ENCODE results near the gene PTPRD. TPM values are rescaled to one million over a fixed set of nuclear protein-coding genes. Genes with fewer than 3 reads are reported as not detected.

The PTPRD gene
- total RNA-seq, 2 experiments from 2014 or later = not detected

GRCh38 chr9:8754751-8755150 is 1858.1 kb downstream of the PTPRD start:
- no peak overlapping the region for H3K4me3 Mint-ChIP-seq
- CTCF ChIA-PET = no interaction called here

GRCh38 chr9:8751406-8751930 is 1861.3 kb downstream of the PTPRD start:
- CTCF ChIA-PET = no interaction called here

More at GRCh38 chr9:8754751-8755150, 1858.1 kb downstream of the PTPRD start:
- POLR2A ChIA-PET = no interaction called here
- H3K4me1 Mint-ChIP-seq (ENCODE audit: low read depth) = no peaks in the 10 kb centered on the region
- no peak overlapping the region for H3K27ac Mint-ChIP-seq
- ATAC-seq (no peak), DNase-seq (no peak)
- H3K27me3 Mint-ChIP-seq (ENCODE audit: low read depth) = no peaks in the 10 kb centered on the region
- H3K36me3 Mint-ChIP-seq (ENCODE audit: low read depth) = no peaks in the 10 kb centered on the region
- H3K9me3 Mint-ChIP-seq (ENCODE audit: insufficient read depth) = no peaks in the 10 kb centered on the region

GRCh38 chr9:8750639-8751051 is 1862.2 kb downstream of the PTPRD start:
- Mint-ChIP-seq H3K36me3 (ENCODE audit: low read depth) (no peaks in the 10 kb centered on the region), H3K4me1 (ENCODE audit: low read depth) (no peaks in the 10 kb centered on the region), H3K4me3 (no peak overlapping the region), H3K27me3 (ENCODE audit: low read depth) (no peaks in the 10 kb centered on the region), H3K27ac (no peak overlapping the region), H3K9me3 (ENCODE audit: insufficient read depth) (no peaks in the 10 kb centered on the region)
- ATAC-seq = no peak
- CTCF ChIA-PET = no interaction called here
- no peak for DNase-seq
- POLR2A ChIA-PET = no interaction called here

More at GRCh38 chr9:8751406-8751930, 1861.3 kb downstream of the PTPRD start:
- no peak for DNase-seq
- no peak for ATAC-seq
- Mint-ChIP-seq H3K4me1 (ENCODE audit: low read depth) (no peaks in the 10 kb centered on the region), H3K27ac (no peak overlapping the region), H3K9me3 (ENCODE audit: insufficient read depth) (no peaks in the 10 kb centered on the region), H3K27me3 (ENCODE audit: low read depth) (no peaks in the 10 kb centered on the region), H3K36me3 (ENCODE audit: low read depth) (no peaks in the 10 kb centered on the region), H3K4me3 (no peak overlapping the region)
- POLR2A ChIA-PET = no interaction called here

DNA sequence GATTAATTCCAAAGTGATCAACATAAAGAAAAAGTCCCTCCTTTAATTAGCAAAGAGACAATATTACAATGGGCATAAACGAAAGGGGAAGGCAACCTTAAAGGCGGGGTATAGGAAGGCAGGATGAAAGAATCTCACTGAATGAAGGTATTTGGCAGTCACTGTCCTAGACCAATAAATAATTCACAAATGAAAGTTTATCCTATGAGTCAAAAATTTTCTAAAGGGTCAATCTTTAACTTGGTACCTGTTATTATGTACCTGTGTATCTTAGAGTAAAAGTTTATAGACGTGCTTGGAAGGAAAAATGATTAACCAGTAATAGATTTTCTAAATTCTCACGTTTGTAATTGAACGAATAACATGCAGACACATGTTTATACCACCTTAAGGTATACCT is 1867.5 kb downstream of the PTPRD start:
- Mint-ChIP-seq H3K4me1 (ENCODE audit: low read depth) (no peaks in the 10 kb centered on the region), H3K27me3 (ENCODE audit: low read depth) (no peaks in the 10 kb centered on the region), H3K36me3 (ENCODE audit: low read depth) (no peaks in the 10 kb centered on the region), H3K27ac (no peak overlapping the region), H3K4me3 (no peak overlapping the region), H3K9me3 (ENCODE audit: insufficient read depth) (no peaks in the 10 kb centered on the region)
- DNase-seq (no peak), ATAC-seq (no peak)
- POLR2A ChIA-PET = no interaction called here
- CTCF ChIA-PET = no interaction called here

DNA sequence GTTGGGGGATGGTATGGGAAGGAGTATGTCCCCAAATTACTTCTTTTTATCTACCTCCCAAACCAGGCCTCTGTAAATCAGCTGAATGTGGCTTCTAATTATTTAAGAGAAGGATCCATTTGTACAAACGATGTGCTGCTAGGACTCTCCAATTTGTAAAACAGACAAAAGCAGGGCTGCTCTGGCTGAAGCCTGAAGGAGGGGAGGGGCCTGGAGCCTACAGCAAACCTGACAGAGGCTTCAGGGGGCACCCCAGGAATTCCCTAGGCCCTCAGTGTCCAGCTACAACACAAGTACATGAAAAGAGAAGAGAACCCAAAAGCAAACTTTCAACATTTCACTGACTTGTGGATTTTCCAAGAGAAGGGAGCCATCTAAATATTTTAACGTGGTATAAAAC is 1873.9 kb downstream of the PTPRD start:
- no peaks in the 10 kb centered on the region for H3K36me3 Mint-ChIP-seq (ENCODE audit: low read depth)
- no peak overlapping the region for H3K27ac Mint-ChIP-seq
- no peak overlapping the region for H3K4me3 Mint-ChIP-seq
- H3K27me3 Mint-ChIP-seq (ENCODE audit: low read depth) = no peaks in the 10 kb centered on the region
- ATAC-seq (no peak), DNase-seq (no peak)
- no peaks in the 10 kb centered on the region for H3K4me1 Mint-ChIP-seq (ENCODE audit: low read depth)
- no peaks in the 10 kb centered on the region for H3K9me3 Mint-ChIP-seq (ENCODE audit: insufficient read depth)
- POLR2A ChIA-PET = no interaction called here
- CTCF ChIA-PET = no interaction called here

GRCh38 chr9:8736805-8737204 is 1876.0 kb downstream of the PTPRD start:
- Mint-ChIP-seq H3K4me3 (no peak overlapping the region), H3K36me3 (ENCODE audit: low read depth) (no peaks in the 10 kb centered on the region), H3K4me1 (ENCODE audit: low read depth) (no peaks in the 10 kb centered on the region), H3K27ac (no peak overlapping the region), H3K9me3 (ENCODE audit: insufficient read depth) (no peaks in the 10 kb centered on the region), H3K27me3 (ENCODE audit: low read depth) (no peaks in the 10 kb centered on the region)
- ATAC-seq = no peak
- no peak for DNase-seq
- POLR2A ChIA-PET = no interaction called here
- CTCF ChIA-PET = no interaction called here

GRCh38 chr9:8734760-8735159 is 1878.0 kb downstream of the PTPRD start:
- Mint-ChIP-seq H3K9me3 (ENCODE audit: insufficient read depth) (no peaks in the 10 kb centered on the region), H3K27me3 (ENCODE audit: low read depth) (no peaks in the 10 kb centered on the region), H3K36me3 (ENCODE audit: low read depth) (no peaks in the 10 kb centered on the region), H3K27ac (no peak overlapping the region), H3K4me3 (no peak overlapping the region), H3K4me1 (ENCODE audit: low read depth) (no peaks in the 10 kb centered on the region)
- CTCF ChIA-PET = no interaction called here
- ATAC-seq (no peak), DNase-seq (no peak)
- POLR2A ChIA-PET = no interaction called here

DNA sequence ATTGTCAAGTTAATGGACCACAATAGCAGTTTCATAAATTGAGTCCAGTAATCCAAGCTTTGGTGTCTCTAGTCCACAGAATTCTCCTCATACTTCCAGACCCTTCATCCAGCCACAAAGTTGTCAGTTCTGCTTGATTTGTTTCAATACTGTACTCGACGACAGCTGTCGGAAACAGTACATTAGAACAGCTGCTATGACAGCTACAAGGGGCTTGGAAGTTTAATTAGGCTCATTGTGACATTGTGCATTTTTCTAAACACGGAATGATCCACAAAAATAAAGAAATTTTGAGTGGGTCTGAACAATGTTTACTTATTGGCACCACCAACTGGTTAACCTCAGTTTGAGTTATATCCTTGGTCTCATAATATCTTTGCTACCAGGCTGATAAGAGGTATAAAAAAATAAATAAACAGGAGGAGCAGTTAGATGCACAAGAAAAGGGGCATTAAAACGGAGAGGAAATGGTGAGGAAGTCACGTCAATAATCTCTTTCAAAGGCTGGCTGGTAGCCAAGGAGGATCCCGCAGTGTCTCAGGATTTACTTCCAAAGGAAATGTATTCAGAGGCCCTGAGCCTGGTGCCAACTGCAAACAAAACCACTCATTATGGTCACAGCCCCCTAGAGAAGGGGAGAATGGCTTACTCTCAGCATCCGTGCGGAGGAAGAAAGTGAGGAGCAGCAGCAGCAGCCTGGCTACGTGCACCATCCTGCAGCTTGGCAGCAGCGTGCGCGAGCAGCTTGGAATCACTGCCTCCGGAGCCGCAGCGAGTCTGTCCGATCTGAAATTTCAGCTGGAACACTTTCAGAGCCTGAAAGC is 1879.5 kb downstream of the PTPRD start:
- Mint-ChIP-seq H3K27ac (no peak overlapping the region), H3K9me3 (ENCODE audit: insufficient read depth) (no peaks in the 10 kb centered on the region), H3K36me3 (ENCODE audit: low read depth) (no peaks in the 10 kb centered on the region), H3K4me3 (no peak overlapping the region), H3K4me1 (ENCODE audit: low read depth) (no peaks in the 10 kb centered on the region), H3K27me3 (ENCODE audit: low read depth) (no peaks in the 10 kb centered on the region)
- CTCF ChIA-PET = no interaction called here
- no peak for ATAC-seq
- POLR2A ChIA-PET = no interaction called here
- DNase-seq = no peak

DNA sequence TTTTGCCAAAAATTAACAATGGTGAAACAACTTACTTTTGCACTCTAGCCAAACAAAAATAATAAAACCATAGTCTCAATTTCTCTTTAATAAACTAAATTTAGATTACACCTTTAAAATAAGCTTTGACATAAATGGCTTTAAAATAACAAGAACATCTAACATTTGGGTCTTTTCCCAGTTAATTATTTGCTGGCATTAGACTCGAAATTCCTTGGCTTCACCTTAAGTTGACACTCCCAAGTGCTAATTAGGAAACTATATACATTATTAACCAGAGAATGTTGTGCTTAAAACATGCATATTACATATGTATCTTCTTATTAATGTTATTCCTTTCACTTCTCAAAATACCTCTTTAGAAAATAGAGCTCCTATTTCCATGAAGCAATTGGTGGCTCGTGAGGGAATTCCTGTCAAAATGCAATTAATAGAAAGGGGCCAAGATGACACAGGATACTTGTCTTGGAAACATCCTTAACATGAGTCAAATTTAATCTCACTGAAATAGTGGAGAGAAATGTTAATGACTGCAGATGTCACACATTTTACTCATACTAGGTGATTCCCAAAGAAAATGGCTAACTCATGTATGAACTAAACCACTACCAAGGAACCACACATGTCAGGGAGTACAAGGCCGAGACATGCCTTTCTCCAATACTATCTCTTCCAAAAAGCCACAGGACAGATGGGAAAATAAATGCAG is 1880.3 kb downstream of the PTPRD start:
- CTCF ChIA-PET = no interaction called here
- no peaks in the 10 kb centered on the region for H3K27me3 Mint-ChIP-seq (ENCODE audit: low read depth)
- H3K4me1 Mint-ChIP-seq (ENCODE audit: low read depth) = no peaks in the 10 kb centered on the region
- POLR2A ChIA-PET = no interaction called here
- H3K9me3 Mint-ChIP-seq (ENCODE audit: insufficient read depth) = no peaks in the 10 kb centered on the region
- no peak for DNase-seq
- H3K27ac Mint-ChIP-seq = no peak overlapping the region
- no peak overlapping the region for H3K4me3 Mint-ChIP-seq
- H3K36me3 Mint-ChIP-seq (ENCODE audit: low read depth) = no peaks in the 10 kb centered on the region
- ATAC-seq = no peak

GRCh38 chr9:8730618-8731017 is 1882.2 kb downstream of the PTPRD start:
- no peaks in the 10 kb centered on the region for H3K4me1 Mint-ChIP-seq (ENCODE audit: low read depth)
- CTCF ChIA-PET = no interaction called here
- ATAC-seq = no peak

GRCh38 chr9:8728910-8729309 is 1883.9 kb downstream of the PTPRD start:
- ChIA-PET POLR2A (no interaction called here), CTCF (no interaction called here)
- no peak overlapping the region for H3K27ac Mint-ChIP-seq
- no peak overlapping the region for H3K4me3 Mint-ChIP-seq
- no peaks in the 10 kb centered on the region for H3K27me3 Mint-ChIP-seq (ENCODE audit: low read depth)
- DNase-seq (no peak), ATAC-seq (no peak)
- H3K9me3 Mint-ChIP-seq (ENCODE audit: insufficient read depth) = no peaks in the 10 kb centered on the region
- no peaks in the 10 kb centered on the region for H3K36me3 Mint-ChIP-seq (ENCODE audit: low read depth)
- no peaks in the 10 kb centered on the region for H3K4me1 Mint-ChIP-seq (ENCODE audit: low read depth)

More at GRCh38 chr9:8730618-8731017, 1882.2 kb downstream of the PTPRD start:
- Mint-ChIP-seq H3K4me3 (no peak overlapping the region), H3K36me3 (ENCODE audit: low read depth) (no peaks in the 10 kb centered on the region), H3K27ac (no peak overlapping the region), H3K27me3 (ENCODE audit: low read depth) (no peaks in the 10 kb centered on the region), H3K9me3 (ENCODE audit: insufficient read depth) (no peaks in the 10 kb centered on the region)
- POLR2A ChIA-PET = no interaction called here
- DNase-seq = no peak

DNA sequence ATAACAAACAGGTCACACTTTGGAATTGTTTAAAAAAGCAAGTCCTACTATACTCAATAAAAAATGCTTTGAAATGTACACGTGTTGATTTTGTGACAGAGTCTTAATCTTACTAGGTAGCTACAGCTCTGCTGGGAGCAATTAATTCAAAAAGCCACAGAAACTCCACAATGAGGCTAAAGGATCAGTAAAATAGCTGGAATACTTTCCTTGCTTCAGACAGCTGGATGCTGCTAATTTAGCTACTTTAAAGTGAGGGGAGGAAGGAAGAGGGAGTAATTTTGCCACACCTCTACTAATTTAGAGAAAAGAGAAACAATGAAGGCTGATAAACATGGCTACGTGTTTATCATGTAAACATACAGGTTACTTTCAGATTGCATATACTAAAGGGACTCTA is 1885.6 kb downstream of the PTPRD start:
- no peaks in the 10 kb centered on the region for H3K9me3 Mint-ChIP-seq (ENCODE audit: insufficient read depth)
- no peak overlapping the region for H3K4me3 Mint-ChIP-seq
- no peak overlapping the region for H3K27ac Mint-ChIP-seq
- H3K27me3 Mint-ChIP-seq (ENCODE audit: low read depth) = no peaks in the 10 kb centered on the region
- POLR2A ChIA-PET = no interaction called here
- no peaks in the 10 kb centered on the region for H3K36me3 Mint-ChIP-seq (ENCODE audit: low read depth)
- ATAC-seq (no peak), DNase-seq (no peak)
- H3K4me1 Mint-ChIP-seq (ENCODE audit: low read depth) = no peaks in the 10 kb centered on the region
- CTCF ChIA-PET = no interaction called here

Measured in activated CD8-positive, alpha-beta T cell treated with anti-CD3 and anti-CD28 coated beads, Interleukin-2, amount 10 ng/mL, durations not matched to agents 7 days and 5 days (primary cell).